HG02885 (cell line): ENCODE results near the gene PRG3.

Experiments
- ATAC-seq: cut with Tn5 transposase; IDR thresholded peaks from one replicate; pipeline ENCODE4 v1.9.1; 2021; ENCODE audit warnings: mild to moderate bottlenecking; ENCODE audit not compliant: unreplicated experiment, poor library complexity

Gene PRG3

DNA sequence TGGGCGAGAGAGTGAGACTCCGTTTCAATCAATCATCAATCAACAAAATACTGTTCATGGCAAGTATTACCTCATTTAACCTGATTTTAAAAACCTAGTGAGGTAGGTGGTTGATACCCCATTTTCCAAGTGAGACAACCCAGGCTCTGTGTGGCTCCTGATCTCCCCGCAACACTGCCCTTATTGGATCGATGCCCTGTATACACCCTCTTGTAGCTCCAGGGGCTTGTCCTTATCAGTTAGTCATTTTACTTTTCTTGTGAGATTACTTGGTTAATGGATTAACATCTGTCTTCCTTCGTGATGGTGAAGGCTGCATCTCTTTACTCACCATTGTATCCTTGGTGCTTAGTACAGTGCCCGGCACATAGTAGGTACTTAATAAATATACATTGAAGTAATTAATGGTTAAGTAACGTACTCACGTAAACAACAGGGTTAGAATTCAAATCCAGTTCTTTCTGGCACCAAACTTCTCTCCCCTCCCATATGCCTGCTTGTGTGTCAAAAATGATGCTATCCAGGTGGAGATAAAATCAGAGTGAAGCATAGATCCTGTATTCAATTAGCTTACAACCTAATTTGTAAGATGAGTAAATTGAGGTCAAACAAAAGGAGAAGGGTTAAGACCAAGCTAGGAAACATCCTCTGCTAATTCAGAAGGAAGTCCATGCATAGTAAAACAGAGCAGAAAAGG lies 11.3 kb upstream of the PRG3 start:
- ATAC-seq = no peak

DNA sequence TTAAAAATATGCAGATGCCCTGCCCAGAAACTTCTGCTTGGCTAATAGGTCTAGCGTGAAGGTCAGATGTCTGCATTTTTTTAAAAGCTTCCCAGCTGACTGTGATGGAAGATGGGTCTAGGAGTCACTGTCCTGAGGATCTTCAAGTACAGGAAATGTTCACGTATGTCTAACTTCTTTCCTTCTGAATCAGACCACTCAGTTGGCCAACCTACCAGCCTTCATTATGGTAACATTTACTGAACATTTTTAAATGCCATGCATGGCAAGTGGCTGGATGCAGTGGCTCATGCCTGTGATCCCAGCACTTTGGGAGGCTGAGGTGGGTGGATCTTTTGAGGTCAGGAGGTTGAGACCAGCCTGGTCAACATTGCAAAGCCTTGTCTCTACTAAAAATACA lies 10.6 kb upstream of the PRG3 start:
- ATAC-seq = no peak

DNA sequence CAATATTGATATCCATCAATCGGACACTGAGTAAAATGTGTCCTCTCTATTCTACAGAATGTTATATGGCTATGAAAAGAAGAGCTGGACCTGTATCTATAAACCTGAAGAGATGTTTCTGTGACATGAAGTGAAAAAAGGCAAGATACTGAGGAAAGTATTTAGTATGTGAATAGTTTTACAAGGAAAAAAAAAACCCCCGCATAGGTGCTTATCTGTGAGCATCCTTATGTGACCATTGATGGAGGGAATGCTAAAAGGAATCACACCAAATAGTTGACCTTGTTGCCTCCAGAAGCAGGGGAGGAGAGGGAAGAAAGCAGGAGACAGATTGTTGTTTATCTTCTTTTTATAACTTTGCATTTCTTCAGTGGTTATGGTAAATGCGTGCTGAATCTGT lies 10.2 kb upstream of the PRG3 start:
- no peak for ATAC-seq

DNA sequence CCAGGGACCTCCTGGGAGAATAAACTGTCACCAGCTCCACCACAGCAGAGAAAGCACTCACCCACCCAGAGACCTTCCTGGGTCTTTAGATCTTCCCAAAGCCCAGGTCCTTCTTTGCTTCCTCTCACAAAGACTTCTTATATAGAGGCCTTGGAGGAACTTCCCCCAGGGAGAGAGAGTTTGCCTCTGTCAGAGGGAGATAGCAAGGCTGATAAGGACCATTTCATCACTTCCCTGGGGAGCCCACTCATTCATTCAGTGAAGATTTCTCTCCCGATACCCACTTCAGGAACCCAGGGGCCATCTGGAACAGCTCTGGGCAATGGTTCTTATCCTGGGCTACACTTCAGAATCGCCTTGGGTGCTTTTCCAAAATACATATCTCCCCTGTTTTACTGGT lies 9.6 kb upstream of the PRG3 start, which contains the start of gene PRG2:
Gene PRG2, minus strand, starts transcription at position 116 of the 400 bp plus-strand sequence. CDS start 706 bp downstream, outside the sequence.
- ATAC-seq = no peak

DNA sequence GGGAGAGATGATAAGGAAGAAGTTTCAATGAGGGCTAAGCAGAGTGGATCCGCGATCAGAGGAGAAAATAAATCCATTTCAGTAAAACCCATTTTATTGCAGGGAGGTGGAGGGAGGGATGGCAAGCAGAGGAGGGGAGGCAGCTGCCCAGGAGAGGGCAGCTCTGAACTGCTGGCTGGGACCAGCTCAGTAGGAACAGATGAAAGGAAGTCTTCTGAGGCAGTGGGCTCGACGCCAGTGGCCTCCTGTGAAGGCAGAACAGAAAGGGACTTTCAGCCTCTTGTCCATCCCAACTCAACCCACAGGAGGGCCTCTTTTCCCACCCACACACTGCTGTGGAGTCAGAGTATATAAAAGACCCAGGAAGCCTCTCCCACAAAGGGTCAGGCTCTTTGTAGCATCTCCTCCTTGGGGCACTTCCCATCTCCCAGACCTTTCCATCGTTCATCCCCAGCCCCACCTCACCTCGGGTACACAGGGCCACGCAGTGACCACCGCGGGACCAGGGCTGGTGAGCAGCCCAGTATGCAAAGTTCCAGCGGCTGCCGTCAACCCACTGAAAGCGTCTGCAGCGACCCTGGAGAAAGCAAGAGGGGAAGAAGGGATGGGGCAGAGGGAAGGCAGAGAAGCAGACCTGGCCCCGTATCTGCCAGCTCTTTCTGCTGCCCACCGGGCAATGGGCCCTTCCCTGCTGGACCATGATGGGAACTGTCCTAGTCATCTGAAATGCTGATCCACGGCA lies 6.5 kb upstream of the PRG3 start:
- ATAC-seq = no peak

DNA sequence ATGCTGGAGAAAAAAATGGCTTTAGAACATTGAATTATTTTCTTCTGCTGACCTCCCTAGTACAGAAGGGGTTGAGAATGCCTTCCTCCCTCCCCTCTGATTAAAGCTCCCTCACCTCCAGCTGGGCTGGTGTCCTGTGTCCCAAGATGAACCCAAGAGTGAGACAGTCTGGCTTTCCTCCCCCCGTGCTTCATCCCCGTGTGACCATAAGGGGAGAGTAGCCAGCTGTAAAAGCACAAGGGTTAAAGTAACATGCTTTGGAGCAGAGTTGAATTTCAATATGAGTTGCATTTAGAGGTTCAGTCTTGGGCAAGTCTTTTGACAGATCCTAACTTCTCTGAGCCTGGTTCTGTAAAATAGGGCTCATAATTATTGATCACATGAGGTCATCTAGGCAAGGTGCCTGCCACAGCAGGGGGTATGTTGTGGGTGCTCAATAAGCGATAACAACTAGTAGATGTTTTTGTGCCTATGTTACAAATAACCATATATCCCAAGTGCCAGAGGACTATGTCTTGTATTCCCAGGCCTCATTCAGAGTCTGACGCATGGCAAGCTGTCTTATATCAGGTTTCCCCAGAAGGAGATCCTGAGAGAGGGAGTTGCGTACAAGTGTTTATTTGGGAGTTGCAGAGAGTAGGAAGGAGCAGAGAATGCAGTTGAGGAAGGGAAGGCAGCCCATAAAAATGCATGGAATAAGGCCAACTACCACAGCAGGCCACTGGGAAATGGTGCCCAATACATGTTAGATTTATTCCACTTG lies 5.4 kb upstream of the PRG3 start:
- ATAC-seq = no peak

DNA sequence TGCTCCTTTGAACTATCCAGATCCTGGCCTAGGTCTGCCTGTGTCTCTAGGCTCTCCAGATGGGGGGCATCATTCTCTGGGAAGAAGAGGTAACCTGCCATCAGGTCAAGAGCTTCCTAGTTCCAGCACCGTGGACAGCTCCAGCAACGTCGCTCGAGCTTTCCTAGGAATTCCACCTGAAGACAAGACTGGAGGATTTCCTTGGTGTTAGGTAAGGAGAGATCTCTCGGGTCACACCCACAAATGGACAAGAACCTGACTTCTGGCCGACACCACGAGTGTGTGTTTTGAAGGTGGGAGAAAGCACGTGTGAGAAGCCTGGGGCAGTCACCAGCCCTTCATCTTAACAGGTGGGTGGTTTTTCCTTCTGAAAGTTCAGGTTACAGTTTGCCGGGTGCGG lies 1.2 kb downstream of the PRG3 start:
- ATAC-seq = no peak

DNA sequence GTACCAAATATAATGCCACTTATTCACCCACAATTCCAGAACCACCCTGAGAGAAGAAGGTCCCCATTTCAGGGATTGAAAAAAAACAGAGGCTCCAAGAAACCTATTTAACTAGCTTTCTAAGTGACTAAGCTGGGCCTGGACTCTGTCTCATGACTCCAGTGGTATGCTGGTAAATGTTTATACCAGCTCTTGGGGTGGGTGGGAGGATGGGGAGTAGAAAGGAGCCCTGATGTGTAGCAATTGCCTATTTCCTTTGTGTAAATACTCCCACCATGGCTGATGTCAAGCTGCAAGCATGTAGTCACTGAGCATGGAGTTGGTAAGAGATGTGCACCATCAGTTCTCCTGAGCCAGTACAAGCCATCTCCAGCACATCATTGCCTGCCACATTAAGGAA lies 2.8 kb downstream of the PRG3 start:
- ATAC-seq = no peak

DNA sequence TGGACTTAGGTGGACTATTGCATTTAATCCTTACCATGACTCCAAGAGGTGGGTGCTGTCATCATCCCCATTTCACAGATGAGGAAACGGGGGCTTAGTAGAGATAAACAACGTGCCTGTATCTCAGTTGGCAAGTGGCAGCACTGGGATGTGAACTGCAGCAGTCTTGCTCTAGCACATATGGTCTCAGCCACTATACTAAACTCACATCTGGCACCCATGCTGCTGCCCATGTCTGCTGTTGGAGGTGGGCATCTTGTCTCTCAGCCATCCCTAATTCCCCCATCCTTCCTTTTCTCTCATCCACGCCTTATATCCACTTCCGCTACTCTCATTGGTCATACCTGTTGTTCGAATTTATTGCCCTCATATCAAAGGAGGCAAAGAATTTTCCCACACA lies 3.8 kb downstream of the PRG3 start:
- ATAC-seq = no peak

DNA sequence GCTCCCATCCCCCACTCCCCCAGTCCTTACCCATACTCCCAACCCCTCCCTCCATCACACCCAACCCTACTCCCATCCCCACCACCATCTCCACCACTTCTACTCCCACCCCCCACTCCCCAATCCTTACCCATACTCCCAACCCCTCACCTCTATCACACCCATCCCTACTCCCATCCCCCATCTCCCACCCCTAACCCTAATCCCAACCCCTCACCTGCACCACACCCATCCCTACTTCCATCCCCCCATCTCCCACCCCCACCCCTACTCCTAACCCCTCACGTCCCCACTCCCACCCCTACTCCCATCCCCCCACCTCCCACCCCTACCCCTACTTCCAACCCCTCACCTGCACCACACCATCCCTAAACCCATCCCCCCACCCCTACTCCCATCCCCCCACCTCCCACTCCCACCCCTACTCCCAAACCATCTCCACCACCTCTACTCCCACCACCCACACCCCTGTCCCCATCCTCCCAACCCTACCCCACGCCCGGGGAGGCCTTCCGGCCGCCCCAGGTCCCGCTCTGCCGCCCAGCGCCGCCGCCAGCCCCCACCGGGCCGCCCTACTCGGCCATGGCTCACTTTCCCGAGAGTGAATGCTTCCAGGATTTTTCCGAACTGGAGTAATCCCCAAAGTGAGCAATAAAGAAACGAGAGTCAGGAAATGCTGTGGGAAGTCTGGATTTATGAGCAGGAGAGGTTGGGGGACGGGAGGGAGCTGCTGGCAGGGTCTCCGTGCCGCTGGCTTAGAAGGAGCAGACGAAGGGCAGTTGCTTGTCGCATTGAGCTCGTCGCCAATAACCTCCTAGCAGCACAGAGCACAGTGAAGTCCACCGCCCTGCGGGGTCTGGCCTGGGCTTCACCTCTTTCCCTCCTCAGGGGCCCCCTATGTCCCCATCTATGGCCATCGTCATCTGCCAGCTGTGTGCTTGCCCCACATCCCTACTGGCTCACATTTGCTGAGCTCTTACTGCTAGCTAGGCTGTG lies 4.6 kb downstream of the PRG3 start:
- ATAC-seq = no peak

DNA sequence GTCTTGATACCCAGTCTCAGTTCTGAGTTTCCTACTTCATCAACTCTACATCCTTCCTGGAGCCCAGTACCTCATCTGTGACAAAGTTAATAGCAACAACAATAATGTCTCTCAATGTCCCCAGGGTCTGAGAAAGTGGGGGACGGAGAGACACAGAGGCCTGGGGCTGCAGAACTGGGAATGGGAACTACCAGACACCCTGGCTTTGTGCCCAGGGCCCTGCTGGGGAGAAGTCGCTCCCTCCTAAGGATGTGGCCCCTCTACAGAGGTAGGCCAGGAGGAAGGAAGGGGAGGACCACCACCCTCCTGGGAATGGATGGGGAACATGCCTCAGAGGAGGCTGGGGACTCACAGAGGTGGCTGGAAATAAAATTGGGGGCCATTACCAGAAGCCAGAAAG lies 5.5 kb downstream of the PRG3 start:
- no peak for ATAC-seq

DNA sequence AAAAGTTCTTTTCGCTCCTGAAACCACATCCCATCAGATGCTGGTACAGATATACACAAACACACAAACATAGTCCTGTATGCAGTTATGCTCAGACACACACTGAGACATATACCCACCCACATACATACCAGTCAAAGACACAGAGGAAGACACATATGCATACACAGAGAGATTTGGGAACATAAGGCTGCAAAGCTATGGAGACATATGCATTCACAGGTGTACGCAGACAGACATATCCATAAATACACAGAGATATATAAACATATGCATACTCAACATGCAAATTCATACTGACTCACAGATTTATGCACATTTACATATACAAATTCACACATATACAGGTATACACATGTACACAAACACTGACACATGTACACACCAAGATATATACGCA lies 6.0 kb downstream of the PRG3 start:
- no peak for ATAC-seq

DNA sequence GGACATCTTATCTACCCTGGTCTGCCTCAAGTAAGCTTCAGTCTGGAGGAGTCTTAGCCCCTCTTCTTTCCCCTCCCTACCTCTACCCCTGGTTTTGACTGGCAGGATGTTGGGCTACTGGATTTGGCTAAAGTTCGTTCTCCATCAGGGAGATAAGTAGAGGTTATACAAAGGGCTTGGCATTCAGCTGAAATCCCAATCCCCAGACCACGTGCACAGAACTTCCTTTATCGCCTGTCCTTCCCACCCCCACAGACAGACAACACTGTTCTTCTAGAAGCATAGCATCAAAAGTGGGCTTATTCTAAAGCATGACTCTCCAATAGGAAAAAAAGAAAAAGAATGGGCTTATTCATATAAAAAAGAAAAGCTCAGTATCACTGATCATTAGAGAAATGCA lies 7.8 kb downstream of the PRG3 start:
- no peak for ATAC-seq

DNA sequence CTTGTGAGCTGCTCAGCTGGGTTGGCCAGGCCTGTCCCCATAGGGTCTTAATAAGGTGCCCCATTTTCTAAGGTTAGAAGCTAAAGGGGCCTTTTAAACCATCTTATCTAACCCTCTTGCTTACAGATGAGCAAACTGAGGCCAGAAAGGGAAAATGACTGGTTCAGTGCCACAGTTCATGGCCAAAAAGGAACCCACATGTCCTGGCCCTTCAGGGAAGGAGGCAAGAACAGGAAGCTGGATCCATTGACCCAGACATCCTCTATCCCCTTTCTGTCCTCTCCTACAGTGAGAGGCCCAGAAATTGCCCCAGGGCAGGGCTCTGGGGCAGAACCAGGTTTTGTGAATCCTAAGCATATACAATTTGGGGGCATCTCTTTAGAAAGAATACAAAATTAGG lies 10.0 kb downstream of the PRG3 start:
- no peak for ATAC-seq

DNA sequence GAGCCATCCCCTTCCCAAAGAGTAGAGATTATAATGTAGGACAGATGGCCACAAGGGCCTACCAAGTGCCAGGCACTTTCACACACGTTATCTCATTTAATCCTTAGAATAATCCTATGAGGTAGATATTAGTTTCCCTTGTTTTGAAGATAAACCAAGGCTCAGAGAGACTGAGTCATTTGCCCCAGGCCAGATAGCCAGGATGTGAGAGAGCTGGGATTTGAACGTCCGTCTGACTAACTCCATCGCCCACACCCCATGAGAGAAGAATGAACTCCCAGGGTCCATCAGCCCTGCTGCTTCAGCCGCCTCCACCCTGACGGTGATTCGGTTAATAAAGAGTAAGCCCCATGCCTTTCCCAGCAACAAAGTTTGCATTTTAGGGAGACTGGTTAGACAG lies 10.7 kb downstream of the PRG3 start:
- ATAC-seq = no peak

DNA sequence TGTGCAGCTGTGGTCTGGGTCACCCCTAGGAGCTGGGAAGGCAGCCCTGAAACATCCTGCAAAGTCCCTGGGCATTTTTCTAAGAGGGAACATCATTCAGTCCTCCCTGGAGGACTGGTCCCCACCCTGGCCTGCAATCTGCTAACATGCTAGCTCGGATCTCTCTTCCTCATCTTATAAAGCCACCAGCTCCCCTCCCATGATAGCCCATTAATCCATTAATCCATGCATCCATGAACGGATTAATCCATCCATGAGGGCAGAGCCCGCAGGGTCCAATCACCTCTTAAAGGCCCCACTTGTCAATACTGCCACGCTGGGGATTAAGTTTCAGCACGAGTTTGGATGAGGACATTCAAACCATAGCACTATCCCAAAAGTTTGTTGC lies 12.1 kb downstream of the PRG3 start:
- ATAC-seq = no peak

DNA sequence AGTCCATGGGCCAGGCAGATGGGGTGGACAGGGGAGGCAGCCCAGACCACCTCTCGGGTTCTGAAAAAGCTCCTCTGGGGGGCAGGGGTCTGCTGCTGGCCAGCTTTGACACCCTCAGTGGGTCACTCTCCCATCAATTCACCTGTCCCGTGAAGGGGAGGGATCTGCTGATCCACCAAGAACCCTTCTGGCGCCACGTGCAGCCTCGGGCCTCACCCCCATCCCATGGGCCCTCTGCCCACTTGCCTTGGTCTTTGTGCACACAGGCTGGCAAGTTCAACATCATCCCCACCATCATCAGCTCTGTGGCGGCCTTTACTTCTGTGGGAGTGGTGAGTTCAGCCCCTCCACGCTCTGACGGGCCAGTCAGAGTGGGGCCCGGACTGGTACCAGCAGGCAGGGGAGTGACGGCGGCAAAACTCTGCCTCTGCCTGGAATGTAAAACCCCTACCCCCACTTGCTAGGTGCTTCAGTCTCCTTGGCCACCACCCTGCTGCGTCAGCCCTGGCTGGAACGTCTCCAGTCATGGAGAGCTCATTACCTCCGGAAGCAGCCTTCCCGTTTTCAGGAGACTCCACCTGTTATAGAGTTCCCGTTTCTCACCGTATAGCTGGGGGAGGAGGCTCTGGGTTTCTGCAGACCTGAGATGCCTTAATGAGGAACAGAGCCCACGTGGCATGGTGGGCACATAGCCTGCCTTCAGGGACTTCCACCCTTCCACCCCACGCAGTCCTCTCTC lies 12.7 kb downstream of the PRG3 start:
- no peak for ATAC-seq

DNA sequence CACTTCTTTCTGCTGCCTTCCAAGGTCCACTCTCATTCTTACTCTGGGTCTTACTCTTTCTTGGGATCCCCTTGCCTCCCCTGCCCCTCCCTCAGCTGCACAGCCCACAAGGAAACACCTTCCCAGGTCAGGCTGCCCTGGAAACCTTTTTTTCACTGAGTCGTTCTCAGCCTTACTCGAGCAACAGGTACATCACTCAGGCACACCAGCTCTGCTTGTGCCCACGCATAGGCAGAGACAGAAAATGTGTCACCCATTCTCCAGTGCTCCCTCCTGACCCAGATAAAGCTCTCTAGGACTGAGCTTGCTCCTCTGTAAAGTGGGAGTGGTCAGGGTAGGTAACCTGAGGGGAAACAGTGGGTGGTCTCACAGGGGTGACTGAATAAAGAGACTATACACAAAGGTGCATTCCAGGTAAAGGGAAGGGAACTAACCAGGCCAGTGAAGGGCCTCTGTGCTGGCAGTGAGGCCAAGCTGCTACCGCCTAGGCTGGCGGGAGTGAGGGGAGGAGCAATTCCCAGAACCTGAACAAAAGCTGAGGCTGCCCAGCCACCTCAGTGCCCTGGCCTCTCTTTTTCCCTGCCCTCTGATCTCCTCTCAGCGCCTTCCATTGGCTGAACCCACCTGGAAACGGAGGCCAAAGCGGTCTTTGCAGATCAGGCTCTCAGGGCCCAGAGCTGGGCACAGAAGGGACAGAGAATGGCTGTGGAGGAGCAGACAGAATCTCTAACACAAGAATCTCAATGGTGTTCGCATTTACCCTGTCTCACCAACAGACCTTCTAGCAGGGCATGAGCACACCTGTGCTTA lies 15.9 kb downstream of the PRG3 start:
- ATAC-seq = no peak
